Fibroblast of villous mesenchyme (primary cell): ENCODE results near the gene MSX2. TPM values are rescaled to one million over a fixed set of nuclear protein-coding genes. Genes with fewer than 3 reads are reported as not detected.

Experiments used
- DNase-seq: peaks from one replicate; pipeline ENCODE4 v3.0.0-alpha.2; 2010; ENCODE audit warnings: low read depth
- H3K4me3 ChIP-seq: 2 replicates; pipeline ENCODE4 v1.5.1; 2011; ENCODE audit warnings: low read depth, mild to moderate bottlenecking, low read length
- total RNA-seq: library from RNA; depleted of rRNA; stranded (reverse); fragments of >200 nt; gene quantifications from 2 replicates; pipeline ENCODE4 v1.2.3, GENCODE V29; 2012
- TF ChIP-seq, protein P1 (sequence below): IDR thresholded peaks from 2 replicates; pipeline ENCODE4 v1.5.1; 2012; ENCODE audit warnings: low read depth, mild to moderate bottlenecking, low read length; ENCODE audit not compliant: insufficient read depth

MSX2 gene
- total RNA-seq, 1 donor, result 0.43 TPM

DNA sequence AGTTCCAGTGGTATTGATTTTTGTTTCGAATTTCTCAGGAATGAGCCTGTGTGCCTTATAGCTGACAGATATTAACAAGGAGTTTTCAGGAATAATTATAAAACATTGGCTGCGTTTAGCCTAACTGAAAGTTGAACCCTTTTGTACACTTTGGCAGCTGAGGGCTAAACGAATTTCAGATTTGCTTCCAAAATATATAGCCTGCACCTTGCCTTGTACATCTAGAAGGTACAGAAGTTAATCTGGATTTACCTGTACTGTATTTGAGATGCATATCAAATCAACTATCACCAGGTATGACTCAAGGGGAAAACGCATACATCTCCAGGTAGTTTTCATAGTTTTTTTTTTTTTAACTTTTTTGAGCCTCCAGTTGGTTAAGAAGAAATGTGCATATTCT lies 1.9 kb upstream of the MSX2 start:
- no peak overlapping the region for H3K4me3 ChIP-seq
- TF ChIP-seq, protein P1, sequence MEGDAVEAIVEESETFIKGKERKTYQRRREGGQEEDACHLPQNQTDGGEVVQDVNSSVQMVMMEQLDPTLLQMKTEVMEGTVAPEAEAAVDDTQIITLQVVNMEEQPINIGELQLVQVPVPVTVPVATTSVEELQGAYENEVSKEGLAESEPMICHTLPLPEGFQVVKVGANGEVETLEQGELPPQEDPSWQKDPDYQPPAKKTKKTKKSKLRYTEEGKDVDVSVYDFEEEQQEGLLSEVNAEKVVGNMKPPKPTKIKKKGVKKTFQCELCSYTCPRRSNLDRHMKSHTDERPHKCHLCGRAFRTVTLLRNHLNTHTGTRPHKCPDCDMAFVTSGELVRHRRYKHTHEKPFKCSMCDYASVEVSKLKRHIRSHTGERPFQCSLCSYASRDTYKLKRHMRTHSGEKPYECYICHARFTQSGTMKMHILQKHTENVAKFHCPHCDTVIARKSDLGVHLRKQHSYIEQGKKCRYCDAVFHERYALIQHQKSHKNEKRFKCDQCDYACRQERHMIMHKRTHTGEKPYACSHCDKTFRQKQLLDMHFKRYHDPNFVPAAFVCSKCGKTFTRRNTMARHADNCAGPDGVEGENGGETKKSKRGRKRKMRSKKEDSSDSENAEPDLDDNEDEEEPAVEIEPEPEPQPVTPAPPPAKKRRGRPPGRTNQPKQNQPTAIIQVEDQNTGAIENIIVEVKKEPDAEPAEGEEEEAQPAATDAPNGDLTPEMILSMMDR, result no peak
- no peak for DNase-seq

- H3K4me3 ChIP-seq, result peak overlapping the region; percentile 76
- TF ChIP-seq, protein P1, result no peak
- DNase-seq, result no peak
Measured at GRCh38 chr5:174723315-174723978, 935 bp upstream of the MSX2 start.

- peak overlapping the region; percentile 76 for H3K4me3 ChIP-seq
- peak; percentile 33 for DNase-seq
- TF ChIP-seq, protein P1, result no peak
Measured at GRCh38 chr5:174723979-174724483, 351 bp upstream of the MSX2 start.

DNA sequence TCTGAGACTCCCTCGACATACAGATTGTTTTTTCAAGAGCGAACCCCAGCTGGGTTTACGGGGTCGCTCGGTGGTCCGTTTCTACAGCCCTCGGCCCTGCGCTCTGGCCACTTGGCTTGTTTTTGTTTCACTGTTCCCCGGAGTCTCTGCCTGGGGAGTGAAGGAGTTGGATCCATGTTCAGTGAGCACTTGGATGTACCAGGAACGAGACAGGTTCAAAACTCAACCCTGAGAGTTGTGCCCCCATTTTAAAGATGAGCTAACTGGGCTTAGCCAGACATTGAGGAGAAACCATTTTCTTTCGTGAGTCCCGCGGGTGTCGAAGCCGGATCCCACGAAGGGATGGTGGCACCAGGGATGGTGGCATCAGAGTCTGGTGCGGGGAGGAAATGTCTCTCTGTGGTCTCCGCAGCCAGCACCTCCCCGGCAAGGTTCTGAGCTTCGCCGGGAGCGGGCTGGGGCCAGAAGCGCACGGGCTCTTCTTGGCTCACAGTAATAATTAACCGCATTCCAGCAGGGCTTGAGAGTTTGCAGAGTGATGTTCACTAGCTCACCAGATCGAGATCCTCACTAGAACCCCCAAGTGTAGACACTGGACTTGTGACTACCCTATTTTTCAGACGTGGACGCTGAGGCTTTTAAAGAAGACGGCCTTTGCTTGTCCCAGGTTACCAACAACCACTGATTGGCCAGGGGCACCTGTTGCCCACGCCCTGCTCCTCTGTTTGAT lies 1.0 kb downstream of the MSX2 start:
- TF ChIP-seq, protein P1, result no peak
- no peak for DNase-seq
- peak overlapping the region; percentile 76 for H3K4me3 ChIP-seq

- peak overlapping the region; percentile 76 for H3K4me3 ChIP-seq
- DNase-seq, result no peak
- TF ChIP-seq, protein P1, result no peak
Measured at GRCh38 chr5:174725991-174726601, 1.7 kb downstream of the MSX2 start.

GRCh38 chr5:174726916-174727793 lies 2.8 kb downstream of the MSX2 start:
- H3K4me3 ChIP-seq, result peak overlapping the region; percentile 76
- TF ChIP-seq, protein P1, result no peak
- DNase-seq, result no peak
